ENCODE data around the gene HS2ST1. TPM values are rescaled to one million over a fixed set of nuclear protein-coding genes. Genes with fewer than 3 reads are reported as not detected.
A peak's percentile ranks its signal among the peaks of the same experiment; 100 is the strongest.

HS2ST1 gene
- total RNA-seq, 1 experiment from 2014 or later, result 19.0 TPM

- no peak for DNase-seq (ENCODE audit: low read depth, low spot score)
- in situ Hi-C loops (cut with HindIII; ENCODE audit: low pct_unique_long_range_greater_than_20kb, low sequenced_read_pairs), result no loop called here
Measured at GRCh38 chr1:87108228-87108627, 193.8 kb downstream of the HS2ST1 start.

GRCh38 chr1:87108814-87109411 is 194.5 kb downstream of the HS2ST1 start:
- no peak for DNase-seq (ENCODE audit: low read depth, low spot score)
- in situ Hi-C loops (cut with HindIII; ENCODE audit: low pct_unique_long_range_greater_than_20kb, low sequenced_read_pairs), result no loop called here

GRCh38 chr1:87111659-87112371 is 197.4 kb downstream of the HS2ST1 start:
- in situ Hi-C loops (cut with HindIII; ENCODE audit: low pct_unique_long_range_greater_than_20kb, low sequenced_read_pairs), result no loop called here
- DNase-seq (ENCODE audit: low read depth, low spot score), result no peak

DNA sequence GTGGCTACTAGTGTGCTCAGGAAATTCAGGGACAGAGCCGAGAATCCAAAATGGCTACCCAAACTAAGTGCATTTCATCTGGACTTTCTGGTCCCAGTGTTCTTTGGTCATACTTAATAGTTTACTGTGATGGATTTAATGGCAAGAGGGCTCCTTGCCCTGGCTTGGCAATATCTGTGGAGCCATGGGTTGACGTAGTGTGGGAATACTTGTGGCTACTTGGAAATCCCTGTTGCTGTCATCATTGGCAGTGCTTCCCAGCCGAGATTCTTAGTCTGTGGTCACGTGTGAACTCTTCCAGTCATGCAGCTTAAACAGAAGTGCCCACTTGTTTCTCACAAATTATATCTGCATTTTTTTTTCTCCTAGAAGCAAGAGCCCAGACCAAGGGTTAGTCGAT is 198.9 kb downstream of the HS2ST1 start:
- no peak for DNase-seq (ENCODE audit: low read depth, low spot score)
- in situ Hi-C loops (cut with HindIII; ENCODE audit: low pct_unique_long_range_greater_than_20kb, low sequenced_read_pairs), result no loop called here

DNA sequence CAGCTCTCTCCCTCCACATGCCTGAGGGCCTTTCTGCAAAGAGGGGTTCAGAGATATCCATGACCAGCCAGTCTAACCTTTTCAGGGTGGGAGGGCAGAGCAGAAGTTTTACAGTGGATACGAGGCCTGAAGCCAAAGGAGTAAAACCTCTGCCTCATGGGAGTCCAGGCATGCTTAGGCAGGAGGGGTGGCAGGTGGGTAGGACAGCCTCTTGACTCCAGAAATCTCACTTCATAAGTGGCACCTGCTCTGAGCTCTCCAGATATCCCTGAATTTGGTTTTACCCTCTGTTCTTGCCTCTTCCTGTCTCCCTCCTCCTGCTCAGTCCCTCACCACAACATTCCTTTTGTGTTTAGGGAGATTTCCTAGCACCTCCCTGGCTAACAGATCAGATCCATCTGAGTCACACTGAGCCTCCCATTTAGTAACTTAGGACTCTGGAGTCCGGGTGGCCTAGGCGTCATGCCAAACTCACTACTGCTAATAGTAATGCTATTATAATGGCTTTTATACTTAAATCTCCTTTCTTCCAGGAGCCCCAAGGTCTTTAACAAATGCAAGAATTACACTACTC is 201.0 kb downstream of the HS2ST1 start:
- DNase-seq (ENCODE audit: low read depth, low spot score), result no peak
- in situ Hi-C loops (cut with HindIII; ENCODE audit: low pct_unique_long_range_greater_than_20kb, low sequenced_read_pairs), result no loop called here

DNA sequence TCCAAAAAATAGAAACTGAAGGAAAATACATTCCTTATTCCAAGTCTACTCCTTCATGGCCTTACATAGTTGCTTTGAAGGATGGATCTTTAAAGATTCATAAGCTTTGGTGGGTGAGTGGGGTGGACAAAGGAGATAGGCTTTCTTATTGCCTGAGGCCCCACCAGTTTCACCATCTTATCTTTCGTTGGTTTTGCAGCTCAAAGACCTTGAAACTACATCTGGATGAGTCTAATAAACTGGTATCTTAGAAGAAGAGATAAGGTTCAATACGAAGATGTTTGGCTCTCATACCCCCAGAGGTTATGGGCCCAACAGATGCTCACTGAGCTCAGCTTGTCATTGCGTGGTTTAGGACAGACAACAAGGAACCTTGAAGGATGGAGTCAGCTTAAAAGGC is 201.5 kb downstream of the HS2ST1 start:
- no peak for DNase-seq (ENCODE audit: low read depth, low spot score)
- in situ Hi-C loops (cut with HindIII; ENCODE audit: low pct_unique_long_range_greater_than_20kb, low sequenced_read_pairs), result no loop called here

DNA sequence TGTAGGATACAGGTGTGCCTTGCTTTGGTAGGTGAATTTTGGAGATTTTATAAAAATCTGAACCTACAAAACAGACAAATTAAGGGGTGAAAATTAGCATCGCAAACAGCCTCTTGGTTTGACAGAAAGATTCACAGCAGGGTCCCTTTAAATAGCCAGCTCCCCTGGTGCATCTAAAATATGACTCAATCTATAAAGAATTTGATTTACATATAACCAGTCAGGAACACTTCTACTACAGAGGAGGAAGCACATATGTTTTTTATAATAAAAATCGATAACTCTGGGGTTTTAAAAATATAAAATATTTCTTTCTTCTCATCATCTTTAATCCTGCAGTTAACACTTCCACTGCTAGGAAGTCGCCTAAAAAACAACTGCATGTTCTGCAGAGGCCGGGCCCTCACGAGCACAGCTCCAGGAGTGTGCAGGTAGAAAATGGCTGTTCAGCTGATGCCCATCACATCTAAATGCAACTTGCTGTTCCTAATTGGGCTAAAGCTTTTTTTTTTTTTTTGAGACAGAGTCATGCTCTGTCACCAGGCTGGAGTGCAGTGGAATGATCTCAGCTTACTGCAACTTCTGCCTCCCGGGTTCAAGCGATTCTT is 203.4 kb downstream of the HS2ST1 start:
- in situ Hi-C loops (cut with HindIII; ENCODE audit: low pct_unique_long_range_greater_than_20kb, low sequenced_read_pairs), result no loop called here
- DNase-seq (ENCODE audit: low read depth, low spot score), result no peak

GRCh38 chr1:87119541-87120140 is 205.2 kb downstream of the HS2ST1 start:
- DNase-seq (ENCODE audit: low read depth, low spot score), result no peak
- in situ Hi-C loops (cut with HindIII; ENCODE audit: low pct_unique_long_range_greater_than_20kb, low sequenced_read_pairs), result no loop called here

- in situ Hi-C loops (cut with HindIII; ENCODE audit: low pct_unique_long_range_greater_than_20kb, low sequenced_read_pairs), result no loop called here
- DNase-seq (ENCODE audit: low read depth, low spot score), result peak; percentile 44
Measured at GRCh38 chr1:87120779-87121178, 206.3 kb downstream of the HS2ST1 start.

DNA sequence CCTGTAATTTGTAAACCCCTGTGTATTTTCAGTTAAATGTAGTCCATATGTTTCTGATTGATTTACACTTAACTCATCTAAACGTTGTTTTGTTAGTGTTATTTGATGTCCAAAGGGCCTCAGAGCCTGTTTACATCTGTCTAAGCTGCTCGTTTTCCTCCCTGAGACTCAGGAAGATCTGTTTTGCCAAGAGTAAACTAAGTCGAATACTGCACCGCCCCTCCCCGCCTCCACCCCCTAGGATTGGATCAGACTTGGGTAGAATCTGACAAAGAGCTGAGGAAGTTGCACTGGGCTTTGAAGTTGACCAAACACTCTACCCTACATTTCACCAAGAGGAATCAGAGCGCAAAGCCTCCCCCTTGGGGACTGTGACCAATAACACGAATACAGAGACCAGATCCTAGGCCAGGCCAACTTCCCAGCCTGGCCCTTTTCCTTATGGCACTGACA is 207.3 kb downstream of the HS2ST1 start:
- in situ Hi-C loops (cut with HindIII; ENCODE audit: low pct_unique_long_range_greater_than_20kb, low sequenced_read_pairs), result no loop called here
- no peak for DNase-seq (ENCODE audit: low read depth, low spot score)

DNA sequence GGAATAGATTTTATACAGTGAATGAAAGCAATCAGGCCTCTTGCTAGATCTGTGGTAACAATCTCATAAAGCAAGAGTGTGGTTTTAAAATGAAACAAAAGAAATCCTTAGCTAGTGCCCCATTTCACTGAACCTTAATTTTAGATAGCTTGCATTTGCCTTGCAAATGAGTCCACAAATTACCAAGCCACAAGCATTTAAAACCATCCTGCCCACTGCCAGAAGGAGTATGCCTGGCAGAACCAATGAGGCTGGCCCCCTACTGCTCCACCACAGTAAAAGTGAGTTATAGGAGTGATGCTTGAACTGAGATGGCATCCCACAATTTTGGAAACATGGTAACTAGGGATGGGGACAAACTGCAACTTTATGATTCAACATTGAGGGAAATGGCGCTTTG is 207.8 kb downstream of the HS2ST1 start:
- no peak for DNase-seq (ENCODE audit: low read depth, low spot score)
- in situ Hi-C loops (cut with HindIII; ENCODE audit: low pct_unique_long_range_greater_than_20kb, low sequenced_read_pairs), result no loop called here

- DNase-seq (ENCODE audit: low read depth, low spot score), result no peak
- in situ Hi-C loops (cut with HindIII; ENCODE audit: low pct_unique_long_range_greater_than_20kb, low sequenced_read_pairs), result no loop called here
Measured at GRCh38 chr1:87123610-87124009, 209.2 kb downstream of the HS2ST1 start.

DNA sequence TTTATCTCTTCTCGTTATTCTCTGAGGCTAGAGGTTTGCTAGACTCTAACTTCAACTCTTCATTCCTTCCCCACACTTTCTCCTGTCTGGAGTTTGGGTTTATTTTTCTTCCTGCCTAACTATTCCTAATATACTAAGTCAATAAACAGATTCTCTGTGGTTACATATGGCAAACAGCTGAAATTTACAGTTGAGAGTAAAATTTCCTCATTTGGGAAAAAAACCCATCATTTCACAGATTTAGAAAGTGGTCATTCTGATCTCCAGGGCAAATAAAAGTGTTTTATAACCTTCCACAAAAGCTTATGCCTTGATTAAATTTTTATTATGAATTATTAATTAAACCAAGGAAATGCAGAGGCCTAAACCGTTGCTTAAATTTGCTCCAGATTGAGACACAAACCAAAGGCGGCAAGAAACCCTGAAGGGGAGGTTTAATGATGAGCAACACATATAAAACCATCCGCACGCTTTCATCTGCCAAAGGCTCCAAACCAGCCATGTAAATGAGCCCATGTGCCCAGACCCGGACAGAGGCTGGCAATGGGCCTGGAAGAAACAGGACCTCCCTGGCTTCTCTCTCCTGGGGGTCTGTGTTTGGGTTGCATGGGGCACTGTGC is 212.6 kb downstream of the HS2ST1 start:
- in situ Hi-C loops (cut with HindIII; ENCODE audit: low pct_unique_long_range_greater_than_20kb, low sequenced_read_pairs), result no loop called here
- no peak for DNase-seq (ENCODE audit: low read depth, low spot score)

- no peak for DNase-seq (ENCODE audit: low read depth, low spot score)
- in situ Hi-C loops (cut with HindIII; ENCODE audit: low pct_unique_long_range_greater_than_20kb, low sequenced_read_pairs), result no loop called here
Measured at GRCh38 chr1:87127581-87127980, 213.1 kb downstream of the HS2ST1 start.

GRCh38 chr1:87129038-87129437 is 214.6 kb downstream of the HS2ST1 start:
- in situ Hi-C loops (cut with HindIII; ENCODE audit: low pct_unique_long_range_greater_than_20kb, low sequenced_read_pairs), result no loop called here
- no peak for DNase-seq (ENCODE audit: low read depth, low spot score)

- in situ Hi-C loops (cut with HindIII; ENCODE audit: low pct_unique_long_range_greater_than_20kb, low sequenced_read_pairs), result no loop called here
- no peak for DNase-seq (ENCODE audit: low read depth, low spot score)
Measured at GRCh38 chr1:87129606-87130005, 215.2 kb downstream of the HS2ST1 start.

- DNase-seq (ENCODE audit: low read depth, low spot score), result no peak
- in situ Hi-C loops (cut with HindIII; ENCODE audit: low pct_unique_long_range_greater_than_20kb, low sequenced_read_pairs), result no loop called here
Measured at GRCh38 chr1:87130438-87130837, 216.0 kb downstream of the HS2ST1 start.

GRCh38 chr1:87131809-87132283 is 217.4 kb downstream of the HS2ST1 start:
- DNase-seq (ENCODE audit: low read depth, low spot score), result peak; percentile 66
- in situ Hi-C loops (cut with HindIII; ENCODE audit: low pct_unique_long_range_greater_than_20kb, low sequenced_read_pairs), result no loop called here

Data from SK-MEL-5 (cell line).